HG02798 (cell line): ENCODE results near the gene MED13L.

Source experiments
- ATAC-seq: cut with Tn5 transposase; IDR thresholded peaks from one replicate; pipeline ENCODE4 v1.9.1; 2021; ENCODE audit warnings: mild to moderate bottlenecking; ENCODE audit not compliant: unreplicated experiment, poor library complexity

Gene MED13L

GRCh38 chr12:116194935-116195431 lies 82.5 kb downstream of the MED13L start:
- peak; percentile 85 for ATAC-seq

DNA sequence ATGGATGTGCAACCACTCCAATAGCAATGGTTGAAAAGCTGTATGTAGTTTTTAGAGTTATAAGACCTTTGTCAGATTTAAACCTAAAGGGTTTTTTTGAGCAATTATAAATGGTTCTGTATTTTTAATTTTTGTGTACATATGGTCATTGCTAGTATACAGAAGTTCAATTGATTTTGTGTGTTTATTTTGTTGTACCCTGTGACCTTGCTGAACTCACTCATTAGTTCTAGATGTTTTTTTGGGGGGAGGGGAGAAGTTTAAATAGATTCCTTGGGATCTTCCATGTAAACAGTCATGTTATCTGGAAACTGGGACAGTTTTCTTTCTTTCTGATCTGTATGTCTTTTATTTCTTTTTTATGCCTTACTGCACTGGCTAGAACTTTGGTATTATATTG lies 87.8 kb downstream of the MED13L start:
- no peak for ATAC-seq

DNA sequence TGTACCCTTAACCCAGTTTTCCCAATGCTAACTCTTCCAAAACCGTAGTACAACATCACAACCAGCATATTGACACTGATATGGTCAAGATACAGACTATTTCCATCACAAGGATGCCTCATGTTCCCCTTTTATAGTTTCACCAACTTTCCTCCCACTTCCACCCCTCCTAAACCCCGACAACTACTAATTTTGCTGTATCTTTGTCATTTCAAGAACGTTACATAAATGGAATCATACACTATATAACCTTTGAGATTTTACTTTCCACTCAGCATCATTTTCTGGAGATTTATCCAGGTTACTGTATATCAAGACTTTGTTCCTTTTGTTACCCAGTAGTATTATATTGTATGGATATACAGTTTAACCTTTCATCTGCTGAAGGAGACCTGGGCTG lies 88.9 kb downstream of the MED13L start:
- ATAC-seq: no peak

- ATAC-seq: no peak
These were observed 90.4 kb downstream of the MED13L start for GRCh38 chr12:116187151-116187511.

GRCh38 chr12:116186482-116187150 lies 90.9 kb downstream of the MED13L start:
- no peak for ATAC-seq

DNA sequence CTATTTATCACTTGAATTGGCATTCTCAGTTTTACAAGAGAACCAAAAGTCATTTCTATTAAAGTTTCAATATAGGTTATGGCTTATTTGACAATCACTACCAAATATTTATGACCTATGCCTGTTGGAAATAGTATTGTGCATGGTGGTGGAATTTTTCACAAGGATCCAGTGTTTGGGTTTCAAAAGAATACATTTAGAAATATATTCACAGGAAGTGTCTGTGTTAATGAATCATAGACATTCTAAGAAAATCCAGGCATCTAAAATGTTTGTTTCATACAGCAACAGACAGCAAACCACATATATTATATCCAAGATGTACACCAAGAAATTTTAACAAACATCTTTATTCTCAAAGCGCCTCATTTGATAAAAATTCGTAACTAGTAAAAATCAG lies 92.7 kb downstream of the MED13L start:
- ATAC-seq: no peak

GRCh38 chr12:116183741-116184141 lies 93.8 kb downstream of the MED13L start:
- ATAC-seq: no peak

GRCh38 chr12:116182359-116183063 lies 95.0 kb downstream of the MED13L start:
- ATAC-seq: no peak

- no peak for ATAC-seq
These were observed 97.0 kb downstream of the MED13L start for GRCh38 chr12:116180448-116180847.

DNA sequence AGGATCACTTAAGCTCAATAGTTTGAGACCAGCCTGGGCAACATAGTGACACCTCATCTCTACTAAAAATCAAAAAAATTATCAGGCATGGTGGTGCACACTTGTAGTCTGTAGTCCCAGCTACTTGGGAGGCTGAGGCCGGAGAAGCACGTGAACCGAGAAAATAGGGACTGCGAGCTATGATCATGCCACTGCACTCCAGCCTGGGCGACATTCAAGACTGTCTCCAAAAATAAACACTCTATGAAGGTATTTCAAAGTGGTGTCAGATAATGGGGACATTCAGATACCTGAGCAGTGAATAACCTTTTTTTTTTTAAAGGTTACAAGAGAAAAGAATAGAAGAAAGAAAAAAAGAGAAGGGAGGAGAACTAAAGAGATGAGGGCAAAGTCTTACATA lies 98.1 kb downstream of the MED13L start:
- ATAC-seq: no peak

DNA sequence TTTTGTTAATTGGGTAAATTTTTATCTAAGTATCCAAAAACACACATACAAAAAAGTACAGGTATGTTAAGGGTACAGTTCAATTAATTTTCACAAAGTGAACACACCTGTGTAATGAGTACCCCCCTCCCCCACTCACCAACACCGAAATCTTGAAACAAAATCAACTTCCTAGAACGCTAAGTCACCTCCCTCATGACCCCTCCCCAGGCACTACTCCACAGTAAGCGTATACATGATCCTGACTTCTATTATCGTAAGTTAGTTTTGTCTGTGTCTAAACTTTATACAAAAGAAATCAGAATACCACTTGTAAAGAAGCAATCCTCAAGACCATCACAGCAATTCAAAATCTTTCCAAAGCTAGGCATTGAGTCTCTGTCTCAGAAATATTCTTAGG lies 100.5 kb downstream of the MED13L start:
- no peak for ATAC-seq

- ATAC-seq: no peak
These were observed 102.6 kb downstream of the MED13L start for GRCh38 chr12:116174904-116175303.

DNA sequence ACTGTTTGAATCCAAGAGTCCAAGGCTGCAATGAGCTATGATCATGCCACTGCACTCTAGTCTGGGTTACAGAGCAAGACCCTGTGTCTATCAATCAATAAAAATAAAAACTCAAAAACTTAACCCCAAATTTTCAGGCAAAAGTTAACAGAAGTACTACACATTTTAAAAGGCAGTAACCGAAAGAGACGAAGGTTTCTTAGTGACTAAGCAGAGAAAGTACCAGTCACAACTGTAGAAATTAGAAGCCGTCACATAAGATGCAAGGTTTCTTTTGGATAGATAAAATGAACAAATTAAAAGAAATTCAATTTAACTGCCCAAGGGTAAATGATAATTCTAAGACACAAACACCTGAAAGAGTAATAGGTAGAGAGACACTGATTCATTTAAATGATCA lies 103.5 kb downstream of the MED13L start:
- ATAC-seq: no peak

GRCh38 chr12:116172224-116172849 lies 105.2 kb downstream of the MED13L start:
- ATAC-seq: no peak

- ATAC-seq: no peak
These were observed 105.9 kb downstream of the MED13L start for GRCh38 chr12:116171549-116171948.

- no peak for ATAC-seq
These were observed 108.4 kb downstream of the MED13L start for GRCh38 chr12:116169071-116169470.

DNA sequence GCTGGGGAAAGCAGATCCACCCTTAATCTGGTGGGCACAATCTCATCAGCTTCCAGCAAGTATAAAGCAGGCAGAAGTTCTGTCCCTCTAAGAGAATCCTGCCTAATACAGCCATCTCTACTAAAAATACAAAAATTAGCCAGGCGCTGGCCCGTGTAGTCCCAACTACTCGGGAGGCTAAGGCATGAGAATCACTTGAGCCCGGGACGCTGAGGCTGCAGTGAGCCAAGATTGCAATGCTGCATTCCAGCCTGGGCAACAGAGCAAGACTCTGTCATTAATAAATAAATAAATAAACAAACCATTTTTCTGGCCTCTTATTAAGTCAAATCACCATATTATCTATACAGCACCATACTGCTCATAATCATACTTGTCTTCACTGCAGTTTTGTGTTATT lies 111.2 kb downstream of the MED13L start:
- no peak for ATAC-seq

DNA sequence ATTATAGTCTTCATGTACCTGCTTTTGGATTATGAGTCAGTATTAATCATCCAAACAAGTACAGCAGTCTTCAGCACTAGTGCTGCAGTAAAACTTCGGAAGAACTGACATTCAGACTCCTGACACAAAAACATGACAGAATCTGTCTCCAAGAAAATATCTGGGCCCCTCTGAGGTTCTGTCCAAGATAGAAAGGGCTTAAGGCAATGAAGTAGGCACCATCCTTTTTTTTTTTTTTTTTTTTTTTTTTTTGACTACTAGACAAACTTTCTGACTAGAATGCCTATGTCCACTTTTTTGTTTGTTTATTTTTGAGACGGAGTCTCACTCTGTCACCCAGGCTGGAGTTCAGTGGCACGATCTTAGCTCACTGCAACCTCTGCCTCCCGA lies 112.5 kb downstream of the MED13L start:
- no peak for ATAC-seq

- no peak for ATAC-seq
These were observed 113.0 kb downstream of the MED13L start for GRCh38 chr12:116164250-116165035.

DNA sequence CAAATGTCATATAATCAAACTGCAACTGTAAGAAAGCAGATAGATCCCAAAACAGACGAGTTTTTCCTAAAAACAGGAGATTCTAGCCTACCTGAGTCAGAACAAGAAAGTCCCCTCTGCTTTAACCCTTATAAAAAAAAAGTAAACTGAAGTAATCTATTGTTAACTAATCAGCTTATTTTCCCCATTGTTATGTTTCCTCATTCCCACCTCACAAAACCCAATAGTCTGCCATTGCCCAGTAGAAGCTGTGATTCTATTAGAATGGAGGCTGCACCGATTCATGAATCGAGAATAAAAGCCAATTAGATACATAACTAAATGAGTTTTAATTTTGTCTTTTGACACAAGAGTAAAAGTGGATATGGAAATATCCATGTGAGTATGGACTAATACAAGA lies 115.4 kb downstream of the MED13L start:
- no peak for ATAC-seq

DNA sequence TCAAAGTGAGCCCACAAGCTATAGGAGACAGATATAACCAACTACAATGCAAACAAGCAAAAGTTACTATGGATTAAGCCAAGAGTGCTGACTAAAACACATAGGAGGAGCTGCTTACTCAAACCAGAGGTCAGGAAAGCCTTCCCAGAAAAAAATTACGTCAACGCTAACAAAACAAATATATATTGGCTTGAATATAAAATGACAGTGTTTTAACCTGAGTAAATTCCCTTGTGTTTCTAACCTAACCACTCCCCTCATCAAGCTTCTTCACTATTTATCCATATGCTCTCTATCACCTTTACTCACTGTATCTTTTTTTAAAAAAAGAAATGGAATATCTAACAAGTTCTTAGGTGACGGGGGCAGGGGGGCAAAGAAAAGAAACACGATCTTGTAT lies 115.9 kb downstream of the MED13L start:
- ATAC-seq: no peak
